HepG2 (cell line): Measurements from ENCODE around the gene CAMK1D. TPM values are rescaled to one million over a fixed set of nuclear protein-coding genes. Genes with fewer than 3 reads are reported as not detected.

ENCODE experiments used
- ATAC-seq: fragments of 200-7000 bp; cut with Tn5 transposase; 3 replicates; pipeline ENCODE4 v1.9.1; 2020; ENCODE audit warnings: mild to moderate bottlenecking, moderate library complexity
- BruUV-seq: library from RNA; stranded (reverse); fragments of 400-500 nt; replicated peaks from 2 replicates; lab custom pipeline; 2021; lab: Mats Ljungman, UMichigan
- CTCF ChIA-PET: fragments of 300-600 bp; formaldehyde crosslinking; extraction: SDS; loops from one replicate; lab custom pipeline; 2021; ENCODE audit warnings: low total read pairs, inconsistent platforms, low intra/inter-chr PET ratio; lab: Yijun Ruan, JAX
- POLR2A ChIA-PET: fragments of 350-600 bp; sonication (Branson Sonifier 250); formaldehyde crosslinking; loops from one replicate; lab custom pipeline; 2020; ENCODE audit warnings: antibody characterized with exemption, inconsistent platforms; lab: Yijun Ruan, JAX
- DNase-seq: peaks from one replicate; pipeline ENCODE4 v3.0.0-alpha.2; 2015; ENCODE audit warnings: low spot score
- FAIRE-seq: peaks from 3 replicates; lab custom pipeline; 2011; peaks lifted over from hg19 to GRCh38; lab: Jason Lieb, UNC
- H2AFZ ChIP-seq: one replicate; pipeline ENCODE4 v1.6.1; 2011; ENCODE audit warnings: low read length, inconsistent platforms
- H3K27ac ChIP-seq: fragments of 300-600 bp; 3 replicates; pipeline ENCODE4 v1.8.0; 2011; ENCODE audit warnings: mixed run types, mild to moderate bottlenecking, mixed read lengths, low read length, inconsistent platforms; ENCODE audit not compliant: insufficient read depth; ENCODE audit errors: extremely low read length
- H3K27me3 ChIP-seq, 2 experiments: fragments of 200-600 bp in 1 of 2; 2 replicates in 1 of 2; 3 replicates in 1 of 2; pipeline versions ENCODE4 v1.6.0 to v1.8.0; 2011; ENCODE audit warnings: low read length in 2 of 2, mild to moderate bottlenecking in 2 of 2, moderate library complexity in 2 of 2, inconsistent platforms in 1 of 2; ENCODE audit not compliant: insufficient read depth in 2 of 2, control insufficient read depth in 1 of 2
- H3K36me3 ChIP-seq, 2 experiments: fragments of 200-600 bp in 1 of 2; replicated peaks in 1 of 2; 2 replicates in 1 of 2; 3 replicates in 1 of 2; pipeline versions ENCODE4 v1.5.1 to v1.8.0; 2011; ENCODE audit warnings: low read length in 2 of 2, inconsistent platforms in 1 of 2; ENCODE audit not compliant: insufficient read depth in 2 of 2, control insufficient read depth in 1 of 2
- H3K4me1 ChIP-seq: 2 replicates; pipeline ENCODE4 v1.5.1; 2012; ENCODE audit warnings: low read length, inconsistent platforms; ENCODE audit not compliant: insufficient read depth
- H3K4me2 ChIP-seq: 2 replicates; pipeline ENCODE4 v1.6.0; 2011; ENCODE audit warnings: low read depth, low read length, inconsistent platforms
- H3K4me3 ChIP-seq, 3 experiments: fragments of 200-600 bp in 1 of 3; sonication (generic), shearing (Covaris generic) in 1 of 3; replicated peaks in 1 of 3; 2 replicates each; pipeline ENCODE4 v1.5.1; 2011 to 2016; ENCODE audit warnings: low read length in 3 of 3, inconsistent platforms in 2 of 3, low read depth in 2 of 3, mild to moderate bottlenecking in 2 of 3, control low read depth in 1 of 3, mixed read lengths in 1 of 3; ENCODE audit not compliant: insufficient read depth in 1 of 3
- H3K79me2 ChIP-seq: one replicate; pipeline ENCODE4 v1.6.1; 2011; ENCODE audit warnings: low read length, inconsistent platforms; ENCODE audit not compliant: insufficient read depth
- H3K9ac ChIP-seq: 2 replicates; pipeline ENCODE4 v1.6.0; 2011; ENCODE audit warnings: mild to moderate bottlenecking, low read depth, low read length, inconsistent platforms; ENCODE audit not compliant: insufficient read depth
- H3K9me3 ChIP-seq: 2 replicates; pipeline ENCODE4 v1.5.1; 2012; ENCODE audit warnings: mild to moderate bottlenecking, low read length
- H4K20me1 ChIP-seq: 2 replicates; pipeline ENCODE4 v1.6.0; 2011; ENCODE audit warnings: inconsistent platforms, mild to moderate bottlenecking, low read length, moderate library complexity; ENCODE audit not compliant: insufficient read depth
- FOSL2 ChIP-seq: sonication (generic); formaldehyde crosslinking; IDR thresholded peaks from 2 replicates; pipeline ENCODE4 v1.4.0; 2020; ENCODE audit warnings: missing genetic modification reagents
- ZNF251 ChIP-seq: sonication (generic); formaldehyde crosslinking; IDR thresholded peaks from 2 replicates; pipeline ENCODE4 v1.9.0; 2021; ENCODE audit warnings: mild to moderate bottlenecking, missing genetic modification reagents
- ZSCAN20 ChIP-seq: sonication (generic); formaldehyde crosslinking; IDR thresholded peaks from 2 replicates; pipeline ENCODE4 v1.4.0; 2020; ENCODE audit warnings: missing genetic modification reagents, mild to moderate bottlenecking, borderline replicate concordance
- WGBS: methylation state at CpG from one replicate; pipeline ENCODE4 v1.1.6; 2017; ENCODE audit warnings: low lambda C conversion rate; 5-methylcytosine and 5-hydroxymethylcytosine counted together
- in situ Hi-C: cut with HindIII; loops from 2 replicates; pipeline ENCODE4 v1.10.0; 2017; ENCODE audit warnings: low pct_unique_long_range_greater_than_20kb; ENCODE audit not compliant: extremely low pct_ligation_motif_present
- intact Hi-C: fragments of 100-400 bp; cut with micrococcal nuclease; formaldehyde crosslinking; loops from one replicate; pipeline ENCODE4 v1.10.0; 2022; ENCODE audit not compliant: unreplicated experiment
- polyA plus RNA-seq, 8 experiments: library from polyadenylated mRNA; depleted of rRNA in 3 of 8; stranded (reverse) in 7 of 8; unstranded in 1 of 8; fragments of >200 nt; fragmentation: Illumina TruSeq in 4 of 8; extraction: Trizol in 4 of 8; gene quantifications; 2 replicates each; pipeline versions ENCODE4 v1.2.1 to v1.2.3, GENCODE V29; 2011 to 2016; ENCODE audit warnings: low read depth in 4 of 8, missing spikeins in 1 of 8, mixed read lengths in 1 of 8; ENCODE audit not compliant: insufficient read depth in 1 of 8
- total RNA-seq, 5 experiments: library from RNA; depleted of rRNA; stranded (reverse); fragments of >200 nt; fragmentation: Illumina TruSeq; extraction: Trizol; gene quantifications; 2 replicates each; pipeline ENCODE4 v1.2.3, GENCODE V29; 2016; ENCODE audit warnings: low read depth in 1 of 5
- TF ChIP-seq, protein P1 (sequence below): fragments of 450-650 bp; IDR thresholded peaks from 2 replicates; pipeline ENCODE4 v1.6.1; 2017; ENCODE audit warnings: mild to moderate bottlenecking
- TF ChIP-seq, protein P2 (sequence below): sonication (generic); formaldehyde crosslinking; IDR thresholded peaks from 2 replicates; pipeline ENCODE4 v1.4.0; 2020; ENCODE audit warnings: missing genetic modification reagents
- TF ChIP-seq, protein P3 (sequence below): IDR thresholded peaks from 2 replicates; pipeline ENCODE4 v1.6.1; 2016; ENCODE audit warnings: mild to moderate bottlenecking
- TF ChIP-seq, protein P4 (sequence below): sonication (generic); formaldehyde crosslinking; IDR thresholded peaks from 2 replicates; pipeline ENCODE4 v1.9.0; 2021; ENCODE audit warnings: missing genetic modification reagents, borderline replicate concordance

Gene CAMK1D
- total and polyA plus RNA-seq, 2 of the 13 experiments (the other 11 are each of a cell fraction or from before 2014, with no cell fraction given): under 0.01 TPM; not detected in 1

DNA sequence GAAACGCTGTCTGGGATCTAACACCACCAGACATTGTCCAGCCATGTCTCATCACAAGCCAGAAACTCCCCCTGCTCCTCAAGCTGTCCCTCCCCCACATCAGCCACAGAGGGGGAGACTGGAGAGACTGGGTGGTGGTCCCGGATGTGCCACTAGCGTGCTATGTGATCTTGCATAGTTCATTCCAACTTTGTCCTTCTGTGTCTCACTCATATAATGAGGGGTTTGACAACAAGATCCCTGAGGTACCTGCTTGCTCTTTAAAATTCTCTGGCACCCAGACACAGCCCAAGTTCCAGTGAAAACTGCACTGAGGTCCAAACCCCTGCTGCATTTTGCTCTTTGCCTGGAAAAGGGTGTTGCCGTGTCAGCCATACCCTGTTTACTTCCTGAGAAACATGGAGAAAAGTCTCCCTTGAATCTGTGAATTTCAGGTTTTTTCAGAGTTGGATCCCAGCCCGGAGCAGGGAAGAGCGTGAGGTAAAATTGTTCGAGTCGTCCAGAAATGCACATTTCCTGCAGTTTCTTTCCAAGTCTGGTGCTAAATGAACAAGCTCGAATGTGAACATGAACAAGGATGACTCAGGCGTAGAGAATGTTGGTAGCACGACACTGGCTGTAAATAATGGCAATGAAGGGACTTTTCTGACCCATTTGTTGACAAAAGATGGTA is 495.6 kb downstream of the CAMK1D start:
- Histone ChIP-seq H3K4me2 (no peak overlapping the region), H3K36me3 (no peaks in the 10 kb centered on the region), H3K9ac (no peak overlapping the region), H3K9me3 (no peaks in the 10 kb centered on the region), H3K79me2 (no peaks in the 10 kb centered on the region), H3K27me3 (peaks cover 0 to 1% of the 10 kb centered on the region in 2 experiments; a peak in 2 of 5 replicates), H3K4me3 (no peak overlapping the region), H3K4me1 (no peaks in the 10 kb centered on the region), H2AFZ (no peak overlapping the region), H3K27ac (no peak overlapping the region), H4K20me1 (no peaks in the 10 kb centered on the region)
- ChIA-PET POLR2A (no interaction called here), CTCF (no interaction called here)
- ATAC-seq (no peak; the same call in 2 of the 3 replicates), DNase-seq (peak; percentile 10), FAIRE-seq (no peak)
- in situ Hi-C loops: no loop called here
- no TSS peak for BruUV-seq
- WGBS: 12% methylated on average over 11 of the region's 11 CpGs
- intact Hi-C loops: no loop called here
- TF ChIP-seq, protein P1, sequence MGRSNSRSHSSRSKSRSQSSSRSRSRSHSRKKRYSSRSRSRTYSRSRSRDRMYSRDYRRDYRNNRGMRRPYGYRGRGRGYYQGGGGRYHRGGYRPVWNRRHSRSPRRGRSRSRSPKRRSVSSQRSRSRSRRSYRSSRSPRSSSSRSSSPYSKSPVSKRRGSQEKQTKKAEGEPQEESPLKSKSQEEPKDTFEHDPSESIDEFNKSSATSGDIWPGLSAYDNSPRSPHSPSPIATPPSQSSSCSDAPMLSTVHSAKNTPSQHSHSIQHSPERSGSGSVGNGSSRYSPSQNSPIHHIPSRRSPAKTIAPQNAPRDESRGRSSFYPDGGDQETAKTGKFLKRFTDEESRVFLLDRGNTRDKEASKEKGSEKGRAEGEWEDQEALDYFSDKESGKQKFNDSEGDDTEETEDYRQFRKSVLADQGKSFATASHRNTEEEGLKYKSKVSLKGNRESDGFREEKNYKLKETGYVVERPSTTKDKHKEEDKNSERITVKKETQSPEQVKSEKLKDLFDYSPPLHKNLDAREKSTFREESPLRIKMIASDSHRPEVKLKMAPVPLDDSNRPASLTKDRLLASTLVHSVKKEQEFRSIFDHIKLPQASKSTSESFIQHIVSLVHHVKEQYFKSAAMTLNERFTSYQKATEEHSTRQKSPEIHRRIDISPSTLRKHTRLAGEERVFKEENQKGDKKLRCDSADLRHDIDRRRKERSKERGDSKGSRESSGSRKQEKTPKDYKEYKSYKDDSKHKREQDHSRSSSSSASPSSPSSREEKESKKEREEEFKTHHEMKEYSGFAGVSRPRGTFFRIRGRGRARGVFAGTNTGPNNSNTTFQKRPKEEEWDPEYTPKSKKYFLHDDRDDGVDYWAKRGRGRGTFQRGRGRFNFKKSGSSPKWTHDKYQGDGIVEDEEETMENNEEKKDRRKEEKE: no peak
- peak; percentile 69 for TF ChIP-seq FOSL2 (CRISPR knock-in tag)

DNA sequence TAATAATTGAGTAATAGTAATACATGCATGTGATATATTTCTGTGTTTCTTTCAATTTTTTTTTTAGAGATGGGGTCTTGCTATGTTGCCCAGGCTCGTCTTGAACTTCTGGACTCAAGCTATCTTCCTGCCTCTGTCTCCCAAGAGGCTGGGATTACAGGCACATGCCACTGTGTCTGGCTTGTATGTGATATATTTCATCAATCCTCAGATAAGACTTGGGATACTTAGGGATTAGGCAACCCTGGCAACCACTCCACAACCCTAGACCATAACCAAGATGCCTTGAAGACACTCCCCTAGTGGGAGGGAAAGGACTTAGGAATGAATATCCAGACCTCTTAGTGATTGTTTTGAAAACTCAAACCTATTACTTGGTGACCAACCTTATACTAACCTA is 497.4 kb downstream of the CAMK1D start:
- no peak overlapping the region for H2AFZ ChIP-seq
- H3K4me3 ChIP-seq: no peak overlapping the region
- ATAC-seq (no peak), DNase-seq (no peak), FAIRE-seq (no peak)
- H3K9ac ChIP-seq: no peak overlapping the region
- intact Hi-C loops (no loop called here), in situ Hi-C loops (no loop called here)
- H3K27me3 ChIP-seq: peaks cover 0 to 1% of the 10 kb centered on the region in 2 experiments; a peak in 2 of 5 replicates
- no peaks in the 10 kb centered on the region for H4K20me1 ChIP-seq
- 0% methylated on average over 1 of the region's 1 CpG for WGBS
- no peaks in the 10 kb centered on the region for H3K79me2 ChIP-seq
- H3K4me1 ChIP-seq: no peaks in the 10 kb centered on the region
- H3K9me3 ChIP-seq: no peaks in the 10 kb centered on the region
- ChIA-PET CTCF (no interaction called here), POLR2A (no interaction called here)
- no peak overlapping the region for H3K27ac ChIP-seq
- BruUV-seq: no TSS peak
- H3K36me3 ChIP-seq: no peaks in the 10 kb centered on the region
- no peak overlapping the region for H3K4me2 ChIP-seq
- TF ChIP-seq, protein P2, sequence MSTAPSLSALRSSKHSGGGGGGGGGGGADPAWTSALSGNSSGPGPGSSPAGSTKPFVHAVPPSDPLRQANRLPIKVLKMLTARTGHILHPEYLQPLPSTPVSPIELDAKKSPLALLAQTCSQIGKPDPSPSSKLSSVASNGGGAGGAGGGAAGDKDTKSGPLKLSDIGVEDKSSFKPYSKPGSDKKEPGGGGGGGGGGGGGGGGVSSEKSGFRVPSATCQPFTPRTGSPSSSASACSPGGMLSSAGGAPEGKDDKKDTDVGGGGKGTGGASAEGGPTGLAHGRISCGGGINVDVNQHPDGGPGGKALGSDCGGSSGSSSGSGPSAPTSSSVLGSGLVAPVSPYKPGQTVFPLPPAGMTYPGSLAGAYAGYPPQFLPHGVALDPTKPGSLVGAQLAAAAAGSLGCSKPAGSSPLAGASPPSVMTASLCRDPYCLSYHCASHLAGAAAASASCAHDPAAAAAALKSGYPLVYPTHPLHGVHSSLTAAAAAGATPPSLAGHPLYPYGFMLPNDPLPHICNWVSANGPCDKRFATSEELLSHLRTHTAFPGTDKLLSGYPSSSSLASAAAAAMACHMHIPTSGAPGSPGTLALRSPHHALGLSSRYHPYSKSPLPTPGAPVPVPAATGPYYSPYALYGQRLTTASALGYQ (CRISPR knock-in tag): no peak
- TF ChIP-seq ZNF251: no peak
- no peak for TF ChIP-seq ZSCAN20 (CRISPR knock-in tag)
- TF ChIP-seq, protein P3, sequence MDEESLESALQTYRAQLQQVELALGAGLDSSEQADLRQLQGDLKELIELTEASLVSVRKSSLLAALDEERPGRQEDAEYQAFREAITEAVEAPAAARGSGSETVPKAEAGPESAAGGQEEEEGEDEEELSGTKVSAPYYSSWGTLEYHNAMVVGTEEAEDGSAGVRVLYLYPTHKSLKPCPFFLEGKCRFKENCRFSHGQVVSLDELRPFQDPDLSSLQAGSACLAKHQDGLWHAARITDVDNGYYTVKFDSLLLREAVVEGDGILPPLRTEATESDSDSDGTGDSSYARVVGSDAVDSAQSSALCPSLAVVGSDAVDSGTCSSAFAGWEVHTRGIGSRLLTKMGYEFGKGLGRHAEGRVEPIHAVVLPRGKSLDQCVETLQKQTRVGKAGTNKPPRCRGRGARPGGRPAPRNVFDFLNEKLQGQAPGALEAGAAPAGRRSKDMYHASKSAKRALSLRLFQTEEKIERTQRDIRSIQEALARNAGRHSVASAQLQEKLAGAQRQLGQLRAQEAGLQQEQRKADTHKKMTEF (CRISPR knock-in tag): no peak
- TF ChIP-seq, protein P4, sequence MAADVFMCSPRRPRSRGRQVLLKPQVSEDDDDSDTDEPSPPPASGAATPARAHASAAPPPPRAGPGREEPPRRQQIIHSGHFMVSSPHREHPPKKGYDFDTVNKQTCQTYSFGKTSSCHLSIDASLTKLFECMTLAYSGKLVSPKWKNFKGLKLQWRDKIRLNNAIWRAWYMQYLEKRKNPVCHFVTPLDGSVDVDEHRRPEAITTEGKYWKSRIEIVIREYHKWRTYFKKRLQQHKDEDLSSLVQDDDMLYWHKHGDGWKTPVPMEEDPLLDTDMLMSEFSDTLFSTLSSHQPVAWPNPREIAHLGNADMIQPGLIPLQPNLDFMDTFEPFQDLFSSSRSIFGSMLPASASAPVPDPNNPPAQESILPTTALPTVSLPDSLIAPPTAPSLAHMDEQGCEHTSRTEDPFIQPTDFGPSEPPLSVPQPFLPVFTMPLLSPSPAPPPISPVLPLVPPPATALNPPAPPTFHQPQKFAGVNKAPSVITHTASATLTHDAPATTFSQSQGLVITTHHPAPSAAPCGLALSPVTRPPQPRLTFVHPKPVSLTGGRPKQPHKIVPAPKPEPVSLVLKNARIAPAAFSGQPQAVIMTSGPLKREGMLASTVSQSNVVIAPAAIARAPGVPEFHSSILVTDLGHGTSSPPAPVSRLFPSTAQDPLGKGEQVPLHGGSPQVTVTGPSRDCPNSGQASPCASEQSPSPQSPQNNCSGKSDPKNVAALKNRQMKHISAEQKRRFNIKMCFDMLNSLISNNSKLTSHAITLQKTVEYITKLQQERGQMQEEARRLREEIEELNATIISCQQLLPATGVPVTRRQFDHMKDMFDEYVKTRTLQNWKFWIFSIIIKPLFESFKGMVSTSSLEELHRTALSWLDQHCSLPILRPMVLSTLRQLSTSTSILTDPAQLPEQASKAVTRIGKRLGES (CRISPR knock-in tag): no peak
